ENCODE data around the gene RFXANK.

The RFXANK gene

GRCh38 chr19:19149435-19149834 lies 42.6 kb upstream of the RFXANK start:
- TF ChIP-seq CTCF (IDR thresholded peaks at IDR 0.05; ENCODE audit: insufficient read depth, missing control alignments): no peak
- DNase-seq (ENCODE audit: insufficient read length, low spot score) (no peak), FAIRE-seq (no peak)

- DNase-seq (ENCODE audit: insufficient read length, low spot score): no peak
- no peak for TF ChIP-seq CTCF (IDR thresholded peaks at IDR 0.05; ENCODE audit: insufficient read depth, missing control alignments)
- FAIRE-seq: no peak
These were observed 40.6 kb upstream of the RFXANK start for GRCh38 chr19:19151418-19151817.

- no peak for TF ChIP-seq CTCF (IDR thresholded peaks at IDR 0.05; ENCODE audit: insufficient read depth, missing control alignments)
- no peak for FAIRE-seq
- no peak for DNase-seq (ENCODE audit: insufficient read length, low spot score)
These were observed 39.2 kb upstream of the RFXANK start for GRCh38 chr19:19152668-19153384.

GRCh38 chr19:19154768-19155494 lies 37.1 kb upstream of the RFXANK start:
- FAIRE-seq: no peak
- no peak for TF ChIP-seq CTCF (IDR thresholded peaks at IDR 0.05; ENCODE audit: insufficient read depth, missing control alignments)
- DNase-seq (ENCODE audit: insufficient read length, low spot score): no peak

- FAIRE-seq (no peak), DNase-seq (ENCODE audit: insufficient read length, low spot score) (no peak)
- no peak for TF ChIP-seq CTCF (IDR thresholded peaks at IDR 0.05; ENCODE audit: insufficient read depth, missing control alignments)
These were observed 36.4 kb upstream of the RFXANK start for GRCh38 chr19:19155495-19156219.

GRCh38 chr19:19157808-19158207 lies 34.2 kb upstream of the RFXANK start:
- DNase-seq (ENCODE audit: insufficient read length, low spot score) (no peak), FAIRE-seq (no peak)
- no peak for TF ChIP-seq CTCF (IDR thresholded peaks at IDR 0.05; ENCODE audit: insufficient read depth, missing control alignments)
